Omental fat pad (tissue), 4 donors: Measurements from ENCODE around the gene LHFPL2. TPM values are rescaled to one million over a fixed set of nuclear protein-coding genes. Genes with fewer than 3 reads are reported as not detected.

Experiments used
- ATAC-seq: fragments of 150-250 bp; one replicate; pipeline ENCODE4 v1.9.1; 2016; ENCODE audit warnings: mild to moderate bottlenecking, moderate library complexity; ENCODE audit not compliant: low FRiP score
- DNase-seq: peaks from one replicate; pipeline ENCODE4 v3.0.0-alpha.2; 2019; ENCODE audit warnings: low spot score
- total RNA-seq, 4 donors: library from RNA; depleted of rRNA; stranded (reverse); fragments of >200 nt; gene quantifications; one replicate each; pipeline ENCODE4 v1.1.0, GENCODE V29; 2016
- TF ChIP-seq, protein P1 (sequence below), 3 donors: fragments of 450-650 bp; IDR thresholded peaks; one replicate each; pipeline ENCODE4 v1.5.1; 2016 to 2017; ENCODE audit warnings: antibody characterized with exemption in 3 of 3, mild to moderate bottlenecking in 3 of 3, moderate library complexity in 2 of 3

LHFPL2 gene
- total RNA-seq, 4 donors from 2014 or later = 37.1 to 146 (median 45.9) TPM

GRCh38 chr5:78662323-78662722 lies 13.8 kb upstream of the LHFPL2 start:
- ATAC-seq (no peak), DNase-seq (no peak)
- TF ChIP-seq, protein P1, sequence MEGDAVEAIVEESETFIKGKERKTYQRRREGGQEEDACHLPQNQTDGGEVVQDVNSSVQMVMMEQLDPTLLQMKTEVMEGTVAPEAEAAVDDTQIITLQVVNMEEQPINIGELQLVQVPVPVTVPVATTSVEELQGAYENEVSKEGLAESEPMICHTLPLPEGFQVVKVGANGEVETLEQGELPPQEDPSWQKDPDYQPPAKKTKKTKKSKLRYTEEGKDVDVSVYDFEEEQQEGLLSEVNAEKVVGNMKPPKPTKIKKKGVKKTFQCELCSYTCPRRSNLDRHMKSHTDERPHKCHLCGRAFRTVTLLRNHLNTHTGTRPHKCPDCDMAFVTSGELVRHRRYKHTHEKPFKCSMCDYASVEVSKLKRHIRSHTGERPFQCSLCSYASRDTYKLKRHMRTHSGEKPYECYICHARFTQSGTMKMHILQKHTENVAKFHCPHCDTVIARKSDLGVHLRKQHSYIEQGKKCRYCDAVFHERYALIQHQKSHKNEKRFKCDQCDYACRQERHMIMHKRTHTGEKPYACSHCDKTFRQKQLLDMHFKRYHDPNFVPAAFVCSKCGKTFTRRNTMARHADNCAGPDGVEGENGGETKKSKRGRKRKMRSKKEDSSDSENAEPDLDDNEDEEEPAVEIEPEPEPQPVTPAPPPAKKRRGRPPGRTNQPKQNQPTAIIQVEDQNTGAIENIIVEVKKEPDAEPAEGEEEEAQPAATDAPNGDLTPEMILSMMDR (IDR thresholded peaks at IDR 0.05) = no peak

GRCh38 chr5:78661691-78662090 lies 13.1 kb upstream of the LHFPL2 start:
- DNase-seq (no peak), ATAC-seq (no peak)

DNA sequence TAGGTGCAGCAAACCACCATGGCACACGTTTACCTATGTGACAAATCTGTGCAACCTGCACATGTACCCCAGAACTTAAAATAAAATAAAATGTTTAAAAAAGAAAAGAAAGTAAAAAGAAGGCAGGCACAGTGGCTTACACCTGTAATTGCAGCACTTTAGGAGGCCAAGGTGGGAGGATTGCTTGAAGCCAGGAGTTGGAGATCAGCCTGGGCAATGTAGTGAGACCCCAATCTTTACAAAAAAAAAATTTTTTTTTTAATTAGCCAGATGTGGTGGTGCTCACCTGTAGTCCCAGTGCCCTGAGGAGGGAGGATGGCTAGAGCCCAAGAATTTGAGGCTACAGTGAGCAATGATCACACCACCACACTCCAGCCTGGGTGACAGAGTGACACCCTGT lies 12.5 kb upstream of the LHFPL2 start:
- TF ChIP-seq, protein P1 (IDR thresholded peaks at IDR 0.05) = no peak
- no peak for DNase-seq
- ATAC-seq = no peak

More at GRCh38 chr5:78661691-78662090, 13.1 kb upstream of the LHFPL2 start:
- TF ChIP-seq, protein P1 (IDR thresholded peaks at IDR 0.05) = no peak

GRCh38 chr5:78660401-78660800 lies 11.8 kb upstream of the LHFPL2 start:
- TF ChIP-seq, protein P1 (IDR thresholded peaks at IDR 0.05) = no peak
- no peak for ATAC-seq
- no peak for DNase-seq

GRCh38 chr5:78659714-78660113 lies 11.1 kb upstream of the LHFPL2 start:
- ATAC-seq (no peak), DNase-seq (no peak)
- TF ChIP-seq, protein P1 (IDR thresholded peaks at IDR 0.05) = no peak

GRCh38 chr5:78659114-78659513 lies 10.5 kb upstream of the LHFPL2 start:
- TF ChIP-seq, protein P1 (IDR thresholded peaks at IDR 0.05) = no peak
- DNase-seq = no peak
- no peak for ATAC-seq

DNA sequence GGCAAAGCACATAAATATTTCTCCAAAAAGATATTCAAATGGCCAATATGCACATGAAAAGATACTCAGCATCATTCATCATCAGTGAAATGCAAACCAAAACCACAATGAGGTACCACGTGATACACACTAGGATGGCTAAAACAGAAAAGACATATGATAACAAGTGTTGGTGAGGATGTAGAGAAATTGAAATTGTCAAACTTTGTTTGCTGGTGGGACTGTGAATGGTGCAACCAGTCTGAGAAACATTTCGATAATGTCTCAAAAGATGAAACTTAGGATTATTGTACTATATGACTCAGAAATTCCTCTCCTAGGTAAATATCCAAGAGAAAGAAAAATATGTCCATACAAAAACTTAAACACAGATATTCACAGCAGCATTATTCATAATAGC lies 8.6 kb upstream of the LHFPL2 start:
- TF ChIP-seq, protein P1 (IDR thresholded peaks at IDR 0.05) = no peak
- DNase-seq (no peak), ATAC-seq (no peak)
